Mucosa of descending colon (tissue), 3 donors: ENCODE data around the gene PDE1A. TPM values are rescaled to one million over a fixed set of nuclear protein-coding genes. Genes with fewer than 3 reads are reported as not detected.

Source experiments
- ATAC-seq: fragments of 200-7000 bp; cut with Tn5 transposase; one replicate; pipeline ENCODE4 v1.9.1; 2020; ENCODE audit warnings: mild to moderate bottlenecking, moderate library complexity
- DNase-seq, 3 donors: peaks; one replicate each; pipeline ENCODE4 v3.0.0-alpha.2; 2020
- H3K36me3 ChIP-seq: fragments of 200-600 bp; one replicate; pipeline ENCODE4 v1.8.0; 2021; ENCODE audit warnings: low read depth, mild to moderate bottlenecking
- H3K4me1 ChIP-seq: fragments of 200-600 bp; one replicate; pipeline ENCODE4 v1.8.0; 2021; ENCODE audit warnings: low read depth, mild to moderate bottlenecking
- H3K4me3 ChIP-seq: fragments of 200-600 bp; one replicate; pipeline ENCODE4 v1.8.0; 2021; ENCODE audit warnings: mild to moderate bottlenecking
- H3K9me3 ChIP-seq: fragments of 200-600 bp; one replicate; pipeline ENCODE4 v1.8.0; 2021; ENCODE audit warnings: mild to moderate bottlenecking
- CTCF ChIP-seq: fragments of 200-600 bp; IDR thresholded peaks from one replicate; pipeline ENCODE4 v1.8.0; 2022; ENCODE audit warnings: antibody characterized with exemption, mild to moderate bottlenecking
- intact Hi-C, 2 donors: fragments of 100-400 bp; cut with DNase I in 1 of 2; cut with micrococcal nuclease in 1 of 2; formaldehyde crosslinking; loops; one replicate each; pipeline versions ENCODE4 v1.11.0 to v1.11.1; 2022; cut with DNase I, micrococcal nuclease
- total RNA-seq, 3 donors: library from RNA; stranded (reverse); fragmentation: NEBNext Ultra II Directional in 2 of 3; extraction: Animal tissue kit (Norgen Biotek cat#: 25700) in 2 of 3; gene quantifications; one replicate each; pipeline versions ENCODE4 v1.2.1 to v1.2.4, GENCODE V29; 2021 to 2023
- donor health status: DM: no; HTN: no; CAD: no; lungs with moderate emphysema.
- donor health status: DM: no; HTN: no; CAD: no.
- donor health status: DM: no; HTN: yes; CAD: no.

PDE1A gene
- total RNA-seq, 3 donors from 2014 or later: 1.1 to 10.8 (median 3.9) TPM

GRCh38 chr2:182420669-182421068 is 6.2 kb downstream of the PDE1A start:
- ATAC-seq: no peak
- no peaks in the 10 kb centered on the region for H3K36me3 ChIP-seq
- no peaks in the 10 kb centered on the region for H3K4me1 ChIP-seq
- no peak for TF ChIP-seq CTCF
- H3K4me3 ChIP-seq: no peak overlapping the region
- no peak for DNase-seq
- H3K9me3 ChIP-seq: no peaks in the 10 kb centered on the region
- intact Hi-C loops: no loop called here

DNA sequence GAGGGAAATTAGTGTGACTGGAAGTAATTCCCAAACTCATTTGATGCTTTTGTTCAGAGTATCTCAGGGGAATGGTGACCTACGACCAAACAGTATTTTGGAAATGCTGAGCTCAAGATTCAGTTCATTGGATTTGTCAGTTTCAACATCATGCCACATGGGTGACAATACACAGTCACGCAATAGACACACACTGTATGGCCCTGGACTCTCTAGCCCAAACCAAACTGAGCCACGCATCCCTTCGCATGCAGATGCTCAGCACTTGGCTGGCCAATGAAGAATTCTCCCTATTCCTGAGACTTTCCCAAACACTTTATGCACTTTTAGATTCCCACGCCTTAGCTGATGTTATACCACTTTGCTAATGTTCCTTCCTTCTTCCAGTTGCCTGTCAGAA is 10.0 kb downstream of the PDE1A start:
- no peak for TF ChIP-seq CTCF
- no peaks in the 10 kb centered on the region for H3K4me1 ChIP-seq

GRCh38 chr2:182416191-182416590 is 10.6 kb downstream of the PDE1A start:
- ATAC-seq: no peak
- intact Hi-C loops: no loop called here

More for the DNA sequence above, 10.0 kb downstream of the PDE1A start:
- H3K9me3 ChIP-seq: no peaks in the 10 kb centered on the region
- H3K36me3 ChIP-seq: no peaks in the 10 kb centered on the region
- intact Hi-C loops: no loop called here
- ATAC-seq: no peak
- no peak for DNase-seq
- no peak overlapping the region for H3K4me3 ChIP-seq

DNA sequence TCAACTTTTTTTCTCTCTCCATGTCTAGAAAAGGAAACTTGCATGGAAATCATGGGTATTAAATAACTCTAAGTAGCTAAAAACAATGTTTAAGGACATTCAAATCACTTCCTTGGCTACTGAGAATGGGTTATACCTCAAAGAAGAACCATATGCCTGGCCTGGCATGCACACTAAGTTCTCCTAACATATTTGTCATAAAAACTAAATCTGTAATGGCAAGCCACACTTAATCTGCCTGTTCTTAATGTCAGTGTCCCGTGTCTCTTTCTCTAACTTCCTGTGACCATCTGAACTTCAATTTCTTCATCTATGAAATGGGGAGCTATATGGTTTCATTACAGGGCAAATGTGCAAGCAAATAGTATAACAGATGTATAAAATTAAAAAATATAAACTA is 11.1 kb downstream of the PDE1A start:
- H3K4me3 ChIP-seq: no peak overlapping the region
- intact Hi-C loops: no loop called here
- ATAC-seq: no peak
- no peak for TF ChIP-seq CTCF
- no peaks in the 10 kb centered on the region for H3K36me3 ChIP-seq
- no peaks in the 10 kb centered on the region for H3K9me3 ChIP-seq
- DNase-seq: no peak
- no peaks in the 10 kb centered on the region for H3K4me1 ChIP-seq

More at GRCh38 chr2:182416191-182416590, 10.6 kb downstream of the PDE1A start:
- Histone ChIP-seq H3K4me1 (no peaks in the 10 kb centered on the region), H3K4me3 (no peak overlapping the region), H3K9me3 (no peaks in the 10 kb centered on the region), H3K36me3 (no peaks in the 10 kb centered on the region)
- no peak for TF ChIP-seq CTCF
- no peak for DNase-seq

DNA sequence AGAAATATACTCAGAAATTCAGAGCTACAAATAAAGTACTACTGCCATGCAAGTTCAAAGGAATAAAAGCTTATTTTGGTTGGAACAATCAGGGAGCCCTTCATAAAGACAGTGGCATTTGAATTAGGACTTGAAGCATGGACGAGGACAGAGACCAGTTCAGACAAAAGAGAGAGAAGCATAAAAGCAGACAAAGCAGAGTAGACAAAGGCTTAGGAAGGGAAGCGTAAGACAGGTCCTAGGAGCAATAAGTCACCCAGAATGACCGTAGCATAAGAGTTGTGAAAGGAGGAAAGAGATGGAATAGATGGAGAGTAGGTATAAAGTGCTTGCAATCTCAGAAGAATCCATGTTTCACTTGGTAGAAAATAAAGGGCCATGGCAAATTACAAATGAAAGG is 14.0 kb downstream of the PDE1A start:
- intact Hi-C loops: no loop called here
- ATAC-seq (no peak), DNase-seq (no peak)
- H3K9me3 ChIP-seq: no peaks in the 10 kb centered on the region
- TF ChIP-seq CTCF: no peak
- H3K36me3 ChIP-seq: no peaks in the 10 kb centered on the region
- H3K4me3 ChIP-seq: no peak overlapping the region
- H3K4me1 ChIP-seq: no peaks in the 10 kb centered on the region

DNA sequence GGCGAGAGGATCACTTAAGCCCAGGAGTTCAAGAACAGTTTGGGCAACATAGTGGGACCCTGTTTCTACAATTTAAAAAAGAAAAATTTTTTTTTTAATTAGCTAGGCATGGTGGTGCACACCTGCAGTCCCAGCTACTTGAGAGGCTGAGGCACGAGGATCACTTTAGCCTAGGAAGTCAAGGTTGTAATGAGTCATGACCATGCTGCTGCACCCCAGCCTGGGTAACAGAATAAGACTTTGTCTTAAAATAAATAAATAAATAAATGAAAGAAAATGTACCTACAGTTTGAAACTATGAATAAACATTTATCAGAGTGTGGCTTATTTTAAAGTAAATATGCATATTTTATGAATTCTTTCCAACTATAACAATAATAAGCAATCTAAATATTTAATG is 16.7 kb downstream of the PDE1A start:
- no peak for DNase-seq
- TF ChIP-seq CTCF: no peak
- Histone ChIP-seq H3K4me1 (no peaks in the 10 kb centered on the region), H3K9me3 (no peaks in the 10 kb centered on the region), H3K4me3 (no peak overlapping the region), H3K36me3 (no peaks in the 10 kb centered on the region)
- intact Hi-C loops: no loop called here
- ATAC-seq: no peak
